HG03432 (cell line): ENCODE data around the gene PFKM.

Experiments
- ATAC-seq: cut with Tn5 transposase; IDR thresholded peaks from one replicate; pipeline ENCODE4 v1.9.1; 2021; ENCODE audit warnings: mild to moderate bottlenecking, moderate library complexity; ENCODE audit not compliant: unreplicated experiment

PFKM gene

DNA sequence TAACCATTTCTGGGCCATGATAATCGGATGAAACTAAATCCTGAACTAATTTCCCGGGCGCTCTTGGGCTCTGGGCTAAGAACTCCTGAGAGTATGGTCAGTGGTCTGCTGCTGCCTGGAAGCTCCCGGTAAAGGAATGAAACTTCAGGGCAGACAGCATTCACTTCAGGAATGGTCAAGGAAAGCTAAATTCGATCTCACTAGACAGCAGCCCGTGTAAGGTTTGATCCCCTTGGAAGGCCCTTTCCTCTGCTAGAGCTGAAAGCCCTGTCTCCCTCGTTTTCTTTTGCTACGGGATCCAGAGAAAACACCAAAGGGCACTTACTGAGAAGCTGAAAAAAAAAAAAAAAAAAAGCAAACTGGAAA, 37.5 kb downstream of the PFKM start:
- no peak for ATAC-seq

DNA sequence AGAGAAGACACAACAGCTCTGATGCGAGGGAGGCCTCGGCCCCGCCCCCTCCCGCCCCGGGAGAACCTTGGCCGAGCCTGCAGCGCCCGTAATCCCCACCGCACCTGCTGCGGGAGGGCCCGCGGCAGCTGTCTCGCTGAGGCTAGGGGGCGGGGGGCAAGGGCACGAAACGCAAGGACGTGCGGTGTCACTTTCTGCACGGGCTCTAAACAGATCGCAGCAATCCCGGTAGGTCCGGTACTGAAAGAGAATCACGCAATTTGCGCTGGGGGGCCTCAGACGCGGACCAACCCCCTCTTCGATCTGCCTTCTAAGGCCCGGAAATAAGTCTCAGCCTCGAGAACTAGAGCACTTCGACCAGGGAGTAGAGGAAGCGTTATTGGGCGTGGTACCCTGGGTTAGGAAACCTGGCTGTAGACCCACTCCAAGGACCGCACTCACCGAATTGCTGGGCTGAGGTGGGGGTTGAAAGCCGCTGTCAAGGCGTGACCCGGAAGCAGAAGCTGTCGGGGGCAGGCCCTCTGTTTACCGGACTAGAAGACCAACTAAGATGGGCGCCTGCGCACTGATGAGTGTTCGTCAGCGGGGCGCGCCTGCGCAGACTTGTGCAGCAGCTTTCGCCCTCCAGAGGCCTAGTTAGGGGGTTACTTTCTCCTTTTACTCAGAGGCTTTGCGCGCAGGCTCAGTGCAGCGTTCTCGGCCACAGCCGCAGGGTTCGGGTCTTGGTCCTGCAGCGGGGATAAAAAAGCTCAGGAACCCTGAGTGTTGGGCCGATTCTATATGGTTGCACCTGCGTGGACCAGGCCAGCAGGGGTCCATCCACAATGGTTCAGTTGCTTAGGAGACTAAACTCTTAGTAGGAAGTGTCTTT, 38.1 kb downstream of the PFKM start, which contains the start of gene ASB8:
ASB8 (minus strand) TSS at position 498 of the 871 bp plus-strand sequence. CDS start 4,019 bp downstream, outside the sequence.
- peak; percentile 91 for ATAC-seq

DNA sequence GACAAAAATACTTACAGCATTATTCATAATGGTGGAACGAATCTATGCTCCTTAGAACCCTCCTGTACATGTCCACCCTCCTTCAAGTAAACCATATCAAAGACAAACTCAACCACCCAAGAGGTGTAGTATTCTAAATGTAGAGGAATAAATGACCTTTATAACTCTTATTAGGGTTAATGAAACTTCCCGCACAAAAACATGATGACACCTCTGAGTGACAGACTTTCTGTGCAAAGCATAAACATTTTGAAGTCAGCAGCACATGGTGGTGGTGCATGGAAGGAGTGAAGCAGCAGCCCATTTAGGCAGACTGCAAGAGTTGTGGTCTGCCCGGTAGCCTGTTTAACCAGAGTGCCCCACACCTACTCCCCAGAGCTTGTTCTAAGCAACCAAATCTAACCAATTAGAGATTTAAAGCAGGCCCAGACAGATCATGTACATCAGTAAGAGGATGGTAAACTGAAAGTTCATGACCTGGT, 38.8 kb downstream of the PFKM start:
- ATAC-seq: no peak

DNA sequence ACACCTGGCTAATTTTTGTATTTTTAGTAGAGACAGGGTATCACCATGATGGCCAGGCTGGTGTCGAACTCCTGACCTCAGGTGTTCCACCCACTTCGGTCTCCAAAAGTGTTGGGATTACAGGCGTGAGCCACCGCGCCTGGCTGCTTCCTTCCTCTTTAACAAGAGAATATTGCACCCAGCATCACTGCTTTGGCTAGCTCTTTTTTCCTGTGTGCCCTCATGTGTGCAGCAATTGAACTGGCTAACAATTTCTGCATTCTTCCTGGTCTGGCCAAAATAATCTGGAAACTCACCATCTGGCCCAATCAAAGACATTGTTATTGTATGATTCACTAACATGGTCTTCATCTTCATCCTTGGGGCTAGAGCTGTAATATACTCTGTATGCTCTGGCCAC, 40.9 kb downstream of the PFKM start:
- no peak for ATAC-seq

DNA sequence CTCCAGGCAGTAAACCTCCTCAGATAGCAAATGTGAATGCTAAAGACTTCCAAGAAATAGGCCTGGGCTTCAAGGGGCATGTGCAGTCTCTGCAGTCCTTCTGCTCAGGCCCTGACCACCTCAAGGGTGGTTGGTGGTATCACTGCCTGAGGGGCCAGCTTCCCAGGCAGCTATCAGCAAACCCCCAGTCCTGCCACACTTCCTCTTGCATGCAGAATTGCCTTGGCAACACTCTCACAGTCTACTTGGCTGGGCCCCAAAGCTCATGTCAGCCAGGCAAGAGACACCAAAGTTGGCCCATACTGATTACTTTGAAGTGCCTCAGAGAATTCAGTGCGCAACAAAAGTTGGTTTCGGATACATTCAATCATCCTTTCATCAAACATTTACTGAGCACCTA, 41.6 kb downstream of the PFKM start:
- no peak for ATAC-seq

DNA sequence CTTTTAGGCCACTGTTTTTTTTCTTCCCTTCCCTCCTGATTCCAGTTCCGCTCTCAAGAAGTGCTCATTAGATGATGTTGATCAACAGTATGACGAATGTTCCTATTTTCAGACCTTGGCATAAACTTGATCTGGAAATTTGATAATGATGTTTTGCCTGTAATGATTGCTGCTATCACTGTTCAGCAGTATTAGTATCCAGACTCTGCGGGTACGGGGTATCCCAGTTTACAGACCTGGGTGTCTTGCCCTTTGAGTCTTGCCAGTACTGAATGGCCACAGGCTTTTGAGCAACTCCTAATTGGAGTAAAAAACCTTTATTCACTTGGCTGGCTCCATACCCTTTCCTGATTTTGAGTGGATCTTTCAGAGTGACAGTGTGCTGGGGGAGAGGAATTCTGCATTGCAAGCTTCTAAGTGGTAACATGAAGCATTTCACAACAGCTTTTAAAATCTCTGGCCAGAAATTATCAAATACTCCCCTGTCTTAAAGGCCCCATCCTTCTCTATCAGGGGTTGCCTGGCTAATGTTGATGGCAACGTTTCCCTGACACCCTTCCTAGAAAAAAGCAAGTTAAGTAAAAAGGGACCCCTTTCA, 44.1 kb downstream of the PFKM start:
- no peak for ATAC-seq

DNA sequence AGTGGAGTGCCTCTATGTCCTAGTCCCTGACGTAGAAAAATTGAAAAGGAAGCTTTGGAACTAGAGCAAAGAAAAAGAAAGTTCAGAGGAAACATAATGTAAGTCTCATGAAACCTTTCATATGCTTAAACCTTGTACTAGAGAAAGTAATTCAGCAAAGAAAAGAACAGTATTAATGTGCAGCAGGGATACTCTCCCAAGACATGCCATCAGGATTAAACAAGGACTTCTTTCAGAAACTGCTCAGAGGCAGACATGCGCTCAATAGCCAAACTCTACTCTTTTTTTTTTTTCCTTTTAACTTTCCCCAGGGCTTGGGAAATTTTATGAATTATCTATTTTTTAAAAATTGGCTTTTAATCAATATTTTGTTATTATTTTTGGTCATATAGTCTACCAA, 45.3 kb downstream of the PFKM start:
- no peak for ATAC-seq

DNA sequence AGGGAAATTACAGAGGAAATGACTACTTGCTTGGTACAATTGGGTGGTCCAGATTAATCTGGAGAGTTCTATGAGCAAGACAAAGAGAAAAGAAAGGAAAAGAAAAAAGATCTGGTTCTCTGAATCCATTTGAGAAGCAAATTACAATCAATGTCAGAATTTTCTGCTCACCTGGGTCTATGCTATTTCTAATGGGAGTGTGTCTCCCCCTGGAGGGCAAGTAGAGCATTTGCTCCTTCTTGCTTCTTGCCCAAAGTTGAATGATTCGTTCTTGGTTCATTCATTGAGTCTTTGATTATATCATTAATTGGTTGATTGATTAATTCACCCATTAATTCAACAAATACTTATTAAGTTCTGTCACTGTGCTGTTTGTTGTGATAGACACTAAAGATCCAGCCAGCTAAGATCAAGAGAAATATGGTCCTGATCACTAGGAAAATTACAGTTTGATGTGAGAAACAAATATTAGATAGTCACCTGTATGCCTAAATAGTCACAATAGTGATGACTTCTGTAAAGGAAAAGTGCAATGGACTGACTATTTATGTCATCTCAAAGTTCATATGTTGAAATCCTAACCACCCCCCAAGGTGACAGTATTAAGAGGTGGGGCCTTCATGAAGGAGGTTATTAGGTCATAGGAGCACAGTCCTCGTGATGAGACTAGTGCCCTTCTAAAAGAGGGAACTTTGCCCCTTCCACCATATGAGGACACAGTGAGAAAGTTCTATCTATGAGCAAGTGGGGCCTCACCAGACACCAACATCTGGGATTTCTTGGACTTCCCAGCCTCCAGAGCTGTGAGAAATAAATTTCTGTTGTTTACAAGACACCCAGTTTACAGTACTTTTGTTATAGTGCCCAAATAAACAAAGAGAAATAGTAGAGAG, 46.2 kb downstream of the PFKM start:
- ATAC-seq: no peak

DNA sequence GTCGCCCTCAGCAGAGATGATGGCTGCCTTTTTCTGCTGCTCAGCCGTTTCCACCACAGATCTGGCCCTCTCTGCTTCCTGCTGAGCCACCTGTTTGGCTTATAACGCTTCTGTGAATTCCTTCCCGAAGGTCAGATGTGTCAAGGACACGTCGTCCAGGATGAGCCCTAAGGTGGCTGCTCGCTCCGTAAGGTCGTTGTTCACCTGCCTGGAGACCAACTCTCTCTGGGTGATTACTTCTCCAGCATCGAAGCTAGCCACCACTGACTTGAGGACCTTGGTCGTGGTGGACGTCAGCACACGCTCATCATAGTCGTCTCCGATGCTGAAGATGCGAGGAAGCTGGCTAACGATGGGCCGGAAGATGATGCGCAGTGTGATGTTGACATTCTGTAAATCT, 49.8 kb downstream of the PFKM start:
- no peak for ATAC-seq

DNA sequence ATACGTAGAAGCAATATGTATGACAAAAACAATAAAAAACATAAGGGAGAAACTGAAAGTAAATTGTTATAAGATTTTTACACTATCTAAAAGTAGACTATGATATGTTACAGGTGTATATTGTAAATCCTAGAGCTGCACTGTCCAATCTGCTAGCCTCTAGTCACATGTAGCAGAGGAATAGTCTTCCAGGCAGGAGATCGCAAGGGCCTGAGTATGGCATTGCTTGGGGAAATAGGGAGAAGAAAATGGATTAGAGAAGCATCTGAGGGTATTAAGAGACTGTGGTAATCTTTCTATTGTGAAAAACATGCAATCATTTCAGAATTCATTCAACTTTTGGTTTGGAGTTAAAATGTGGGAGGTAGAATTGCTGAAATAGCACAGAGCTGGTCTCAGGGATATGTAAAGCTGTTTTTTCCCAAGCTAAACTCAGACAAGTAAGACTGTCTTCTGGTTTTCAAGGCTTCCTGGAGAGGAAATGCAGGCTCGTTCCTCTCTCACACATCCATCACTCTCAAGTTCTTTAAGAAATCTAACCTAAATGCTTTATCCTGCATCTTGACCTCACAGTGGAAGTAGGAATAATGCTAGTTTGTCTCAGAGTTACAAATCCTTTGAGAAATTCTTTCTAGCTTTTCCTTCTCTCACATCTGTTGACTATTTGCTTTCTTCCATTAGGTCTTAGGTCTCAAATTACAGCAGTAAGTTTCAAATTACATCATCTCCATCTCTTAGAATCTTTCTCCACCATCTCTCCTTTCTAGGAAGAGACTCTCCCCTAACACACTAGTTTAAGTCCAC, 56.7 kb downstream of the PFKM start:
- ATAC-seq: no peak

DNA sequence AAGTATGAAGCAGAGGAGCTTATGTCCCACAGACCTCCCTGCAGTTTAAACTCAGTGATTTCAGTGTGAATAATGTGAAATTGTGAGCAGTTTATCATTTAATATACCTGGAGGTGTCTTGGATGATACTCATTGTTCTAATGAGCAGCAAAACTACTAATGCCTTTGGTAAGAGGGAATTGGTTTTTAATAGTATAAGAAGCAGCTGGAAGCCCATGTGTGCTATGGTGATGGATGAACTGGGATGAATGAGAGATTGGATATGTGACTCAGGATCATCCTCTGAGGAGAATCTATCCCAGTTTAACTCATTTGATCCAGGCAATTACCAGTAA, 57.2 kb downstream of the PFKM start:
- ATAC-seq: no peak

DNA sequence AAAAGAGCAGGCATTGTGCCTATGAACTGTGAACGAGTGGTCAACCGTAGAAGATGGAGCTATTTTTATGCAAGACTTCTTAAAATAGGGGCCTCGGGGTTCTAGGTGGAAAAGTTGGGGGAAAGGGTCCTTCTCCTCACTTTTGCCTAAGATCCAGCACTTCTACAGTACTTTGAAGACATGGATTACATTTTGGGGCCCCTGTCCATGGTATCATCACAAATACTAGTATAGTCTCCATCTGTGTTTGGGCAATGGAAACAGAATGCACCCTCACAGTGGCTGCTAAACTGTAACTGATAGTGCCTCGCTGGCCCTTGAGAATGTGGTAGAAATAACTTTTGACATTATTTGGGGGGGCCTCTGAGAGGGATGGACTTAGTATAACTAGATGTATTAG, 58.8 kb downstream of the PFKM start:
- no peak for ATAC-seq

DNA sequence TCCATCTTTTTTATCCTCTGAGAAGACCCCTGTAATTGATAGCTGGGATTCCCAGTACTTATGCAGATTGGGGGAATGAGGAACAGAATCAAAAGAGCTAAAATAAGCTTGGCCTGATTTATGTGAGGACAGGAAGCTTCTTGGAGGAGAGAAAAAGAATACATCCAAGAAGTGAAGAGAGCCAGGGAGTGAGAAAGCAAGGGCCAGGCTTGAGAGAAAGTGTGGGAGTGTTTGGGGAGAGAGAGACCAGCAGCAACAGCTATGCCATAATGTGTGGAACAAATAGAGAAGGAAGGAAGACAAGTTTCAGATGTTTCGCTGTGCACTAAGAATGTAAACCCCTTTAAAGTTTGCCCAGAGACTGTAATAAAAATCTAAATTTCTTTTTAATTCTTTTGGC, 60.3 kb downstream of the PFKM start:
- no peak for ATAC-seq

DNA sequence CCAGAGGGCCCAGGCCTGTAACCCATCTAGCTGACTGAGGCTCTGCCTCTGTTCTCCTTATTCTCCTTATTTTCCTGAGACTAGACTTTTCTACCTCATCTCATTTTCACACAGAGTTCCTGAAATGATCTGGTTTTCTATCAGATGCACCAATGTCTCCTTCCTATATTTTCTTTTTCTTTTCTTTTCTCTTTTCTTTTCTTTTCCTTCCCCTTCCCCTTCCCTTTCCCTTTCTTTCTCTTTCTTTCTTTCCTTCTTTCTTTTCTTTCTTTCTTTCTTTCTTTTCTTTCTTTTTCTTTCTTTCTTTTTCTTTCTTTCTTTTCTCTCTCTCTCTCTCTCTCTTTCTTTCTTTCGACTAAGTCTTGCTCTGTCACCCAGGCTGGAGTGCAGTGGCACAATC, 61.3 kb downstream of the PFKM start:
- ATAC-seq: no peak

DNA sequence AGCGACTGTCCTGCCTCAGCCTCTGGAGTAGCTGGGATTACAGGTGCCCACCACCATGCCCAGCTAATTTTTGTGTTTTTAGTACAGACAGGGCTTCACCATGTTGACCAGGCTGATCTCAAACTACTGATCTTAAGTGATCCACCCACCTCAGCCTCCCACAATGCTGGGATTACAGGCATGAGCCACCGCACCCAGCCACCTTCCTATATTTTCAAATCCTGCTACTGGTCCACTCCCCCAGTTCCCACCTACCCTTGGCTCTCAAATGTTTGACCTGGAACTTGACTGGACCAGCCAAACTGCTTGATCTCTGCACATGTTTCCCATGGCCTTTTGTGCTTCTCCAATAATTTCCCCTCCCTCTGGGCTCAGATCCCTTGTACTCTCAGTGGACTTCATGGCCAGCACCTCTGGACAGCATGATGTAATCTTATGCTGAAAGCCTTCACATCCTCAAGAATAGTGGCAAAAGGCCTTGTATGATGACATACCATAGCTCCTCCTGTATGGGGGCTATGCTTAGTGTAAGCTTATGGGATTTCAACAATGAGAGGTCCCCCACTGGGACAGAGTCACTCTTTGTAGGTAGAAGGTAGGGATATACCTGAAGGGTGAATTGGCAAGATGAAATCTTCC, 61.8 kb downstream of the PFKM start:
- ATAC-seq: no peak

DNA sequence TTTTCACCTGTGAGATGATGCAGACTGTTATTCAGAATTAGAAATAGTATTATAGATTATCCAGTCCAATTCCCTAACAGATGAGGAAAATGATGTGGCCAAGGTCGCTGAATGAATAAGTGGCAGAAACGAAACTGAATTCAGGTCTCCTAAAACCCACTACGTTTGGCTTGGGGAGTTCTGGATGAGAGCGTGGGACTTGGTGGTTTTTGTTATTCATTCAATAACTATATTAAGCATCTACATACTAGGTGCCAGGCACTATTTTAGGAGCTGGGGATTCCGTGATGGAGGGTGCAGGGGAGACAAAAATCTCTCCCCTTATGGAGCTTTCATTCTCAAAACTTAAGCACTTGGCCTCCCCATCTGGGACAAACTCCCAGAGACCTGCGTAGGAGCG, 63.5 kb downstream of the PFKM start:
- no peak for ATAC-seq

DNA sequence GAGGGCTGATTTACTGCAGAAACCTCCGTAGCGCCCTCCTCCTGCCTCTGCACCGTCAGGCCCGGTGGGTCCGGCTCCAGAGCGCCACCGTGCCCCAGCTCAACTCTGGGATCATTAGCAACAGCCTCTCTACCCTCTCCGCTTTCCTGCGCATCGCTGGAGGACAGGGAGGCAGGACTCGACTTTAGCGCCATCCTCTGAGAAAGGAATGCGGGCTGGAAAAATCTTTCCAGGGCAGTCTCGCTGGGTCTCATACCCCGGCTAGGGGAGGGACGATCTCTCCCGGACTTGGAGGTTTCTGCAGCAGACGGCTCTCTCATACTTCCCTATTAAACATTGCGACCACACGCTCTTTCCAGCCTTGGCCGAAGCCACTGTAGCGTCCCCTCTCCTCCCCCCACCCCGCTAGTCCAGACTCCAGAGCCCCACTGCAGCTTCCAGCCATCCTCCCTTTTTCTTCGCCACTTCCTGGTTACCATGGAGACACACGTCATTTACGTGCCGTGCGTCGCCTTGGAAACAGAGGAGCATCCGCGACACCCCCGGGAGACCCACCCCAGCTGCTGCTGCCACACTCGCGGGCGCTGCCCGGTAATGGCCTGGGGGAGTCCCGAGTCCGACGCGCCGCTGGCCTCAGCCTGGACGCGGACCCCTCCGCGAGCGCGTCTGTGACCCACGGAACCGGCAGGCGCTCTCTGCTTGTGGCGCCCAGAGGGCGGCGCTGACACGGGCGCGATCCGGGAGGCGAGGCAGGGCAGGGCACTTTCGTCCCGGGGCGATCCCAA, 64.1 kb downstream of the PFKM start, which contains the start of gene CCDC184:
CCDC184 (plus strand) TSS at position 554 of the 785 bp plus-strand sequence. CDS start 479 bp downstream, outside the sequence.
- peak; percentile 82 for ATAC-seq

DNA sequence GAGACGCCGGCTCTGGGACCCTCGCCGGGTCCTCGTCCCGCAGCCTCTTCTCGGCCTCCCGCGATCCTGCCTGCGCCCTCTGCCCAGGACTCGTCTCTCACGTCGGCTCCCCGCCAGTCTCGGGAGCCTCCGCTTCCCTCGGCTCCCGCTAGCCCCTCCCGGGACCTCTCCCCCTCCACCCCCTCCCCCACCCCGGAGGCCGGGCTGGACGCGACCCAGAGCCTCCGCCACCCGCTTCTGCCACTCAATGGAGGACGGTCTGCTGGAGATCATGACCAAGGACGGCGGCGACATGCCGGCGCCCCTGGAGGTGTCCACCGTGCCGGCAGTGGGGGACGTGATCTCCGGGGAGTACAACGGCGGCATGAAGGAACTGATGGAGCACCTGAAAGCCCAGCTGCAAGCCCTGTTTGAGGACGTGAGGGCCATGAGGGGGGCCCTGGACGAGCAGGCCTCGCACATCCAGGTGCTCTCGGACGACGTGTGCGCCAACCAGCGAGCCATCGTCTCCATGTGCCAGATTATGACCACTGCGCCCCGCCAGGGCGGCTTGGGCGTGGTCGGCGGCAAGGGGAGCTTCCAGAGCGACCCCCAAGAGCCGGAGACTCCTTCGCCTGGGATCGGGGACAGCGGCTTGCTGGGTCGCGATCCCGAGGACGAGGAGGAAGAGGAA, 64.8 kb downstream of the PFKM start:
- ATAC-seq: no peak

DNA sequence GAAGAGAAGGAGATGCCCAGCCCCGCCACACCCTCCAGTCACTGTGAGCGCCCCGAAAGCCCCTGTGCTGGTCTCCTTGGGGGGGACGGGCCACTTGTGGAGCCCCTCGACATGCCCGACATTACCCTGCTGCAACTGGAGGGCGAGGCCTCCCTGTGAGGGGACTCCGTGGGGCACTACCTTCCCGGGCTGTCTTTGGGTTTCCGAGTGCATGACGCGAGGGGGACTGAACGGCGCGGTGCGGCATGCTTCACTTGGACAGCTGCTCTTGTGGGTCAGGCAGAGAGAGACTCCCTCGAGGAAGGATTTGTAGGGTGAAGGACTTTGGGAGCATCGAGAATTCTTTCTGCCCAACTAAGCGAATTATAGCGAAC, 65.4 kb downstream of the PFKM start:
- no peak for ATAC-seq
